NCI-H1417 treated with DMSO at 0.1 percent for 48 hours (cell line): ENCODE measurements around the gene MED25.
A peak's percentile ranks its signal among the peaks of the same experiment; 100 is the strongest.

Experiments
- DNase-seq: peaks from one replicate; lab custom pipeline; 2025; lab: John Stamatoyannopoulos, UW

The MED25 gene

GRCh38 chr19:49817964-49818648 is at the start of gene MED25:
MED25 (plus strand) TSS chr19:49818289; CDS start chr19:49818342, 53 bp downstream.
- peak; percentile 76 for DNase-seq

- DNase-seq = no peak
Measured at GRCh38 chr19:49770529-49770928, 47.6 kb upstream of the MED25 start.

- DNase-seq = no peak
Measured at GRCh38 chr19:49771674-49772139, 46.4 kb upstream of the MED25 start.

GRCh38 chr19:49772850-49773432 is 45.1 kb upstream of the MED25 start:
- DNase-seq = no peak

GRCh38 chr19:49773663-49774350 is 44.3 kb upstream of the MED25 start:
- DNase-seq = no peak

- no peak for DNase-seq
Measured at GRCh38 chr19:49774969-49775368, 43.1 kb upstream of the MED25 start.

GRCh38 chr19:49775742-49776370 is 42.2 kb upstream of the MED25 start:
- DNase-seq = no peak

- DNase-seq = no peak
Measured at GRCh38 chr19:49776371-49776764, 41.7 kb upstream of the MED25 start.

GRCh38 chr19:49779731-49780555 is 38.1 kb upstream of the MED25 start:
- no peak for DNase-seq

GRCh38 chr19:49780861-49781260 is 37.2 kb upstream of the MED25 start:
- no peak for DNase-seq

- no peak for DNase-seq
Measured at GRCh38 chr19:49781394-49781793, 36.7 kb upstream of the MED25 start.

GRCh38 chr19:49782515-49782914 is 35.6 kb upstream of the MED25 start:
- no peak for DNase-seq

GRCh38 chr19:49786376-49786820 is 31.7 kb upstream of the MED25 start:
- DNase-seq = no peak

- no peak for DNase-seq
Measured at GRCh38 chr19:49787746-49788145, 30.3 kb upstream of the MED25 start.

GRCh38 chr19:49788857-49789256 is 29.2 kb upstream of the MED25 start:
- DNase-seq = no peak

- no peak for DNase-seq
Measured at GRCh38 chr19:49790866-49791265, 27.2 kb upstream of the MED25 start.

- DNase-seq = no peak
Measured at GRCh38 chr19:49791776-49792445, 26.2 kb upstream of the MED25 start.

GRCh38 chr19:49792829-49793560 is 25.1 kb upstream of the MED25 start:
- DNase-seq = no peak

- DNase-seq = no peak
Measured at GRCh38 chr19:49793561-49793840, 24.6 kb upstream of the MED25 start.

GRCh38 chr19:49795615-49796014 is 22.5 kb upstream of the MED25 start:
- DNase-seq = no peak

- DNase-seq = no peak
Measured at GRCh38 chr19:49798574-49798973, 19.5 kb upstream of the MED25 start.
